GM23248 (cell line): ENCODE results near the gene PPP1CB.

Experiments used
- EZH2 ChIP-seq: fragments of 200-600 bp; sonication (generic); IDR thresholded peaks from 2 replicates; pipeline ENCODE4 v1.6.1; 2018; ENCODE audit warnings: antibody characterized with exemption, mild to moderate bottlenecking; ENCODE audit not compliant: insufficient read depth, poor library complexity, severe bottlenecking
- EZH2phosphoT487 ChIP-seq: fragments of 200-600 bp; sonication (generic); IDR thresholded peaks from 2 replicates; pipeline ENCODE4 v1.6.1; 2018; ENCODE audit warnings: antibody characterized with exemption, moderate library complexity, mild to moderate bottlenecking, low read depth; ENCODE audit not compliant: insufficient read depth

- no peak for TF ChIP-seq EZH2phosphoT487
- TF ChIP-seq EZH2: no peak
These were observed 66.4 kb downstream of the PPP1CB start for GRCh38 chr2:28818053-28818452.
